ENCODE data around the gene FUS. TPM values are rescaled to one million over a fixed set of nuclear protein-coding genes. Genes with fewer than 3 reads are reported as not detected.

Gene FUS
- total and polyA plus RNA-seq, 2 donors (not counting 3 experiments of a cell fraction or from before 2014, with no cell fraction given): 307 to 569 TPM

GRCh38 chr16:31134625-31135534 lies 45.1 kb upstream of the FUS start:
- no peak overlapping the region for H3K27ac ChIP-seq (ENCODE audit: insufficient read depth, low read depth, low read length)
- no peak for FAIRE-seq
- dilution Hi-C loops (cut with MboI; ENCODE audit: extremely low pct_ligation_motif_present, low sequenced_read_pairs) (no loop called here), intact Hi-C loops (cut with micrococcal nuclease) (no loop called here)
- H3K9ac ChIP-seq (replicated peaks; ENCODE audit: extremely low read depth, insufficient read depth, low read length): no peak overlapping the region
- H4K20me1 ChIP-seq (replicated peaks; ENCODE audit: control insufficient read depth, extremely low read depth, insufficient read depth, low read length): no peaks in the 10 kb centered on the region
- H3K36me3 ChIP-seq (ENCODE audit: control insufficient read depth in 2 of 2, extremely low read depth in 1 of 2, insufficient read depth in 2 of 2, low read length in 2 of 2): peaks cover 0 to 5% of the 10 kb centered on the region in 2 experiments
- no peaks in the 10 kb centered on the region for H3K9me3 ChIP-seq (replicated peaks; ENCODE audit: control insufficient read depth, insufficient read depth, low read length)
- H3K4me3 ChIP-seq (replicated peaks in 1 of 3; ENCODE audit: insufficient read depth in 1 of 3, low read depth in 1 of 3, low read length in 3 of 3): no peak overlapping the region
- H3K4me2 ChIP-seq (ENCODE audit: insufficient read depth, low read length): no peak overlapping the region
- POLR2A ChIA-PET: no interaction called here
- H3K4me1 ChIP-seq (ENCODE audit: control insufficient read depth, extremely low read depth, insufficient read depth, low read length): peaks cover 8% of the 10 kb centered on the region
- no peaks in the 10 kb centered on the region for H3K79me2 ChIP-seq (ENCODE audit: control insufficient read depth, insufficient read depth, low read length)
- CTCF ChIA-PET: interaction anchor here (1.9 kb wide), 1 partner anchor 17 kb away, joined by 7 read pairs; the partner anchor contains the start of gene KAT8
- no peaks in the 10 kb centered on the region for H3K9me1 ChIP-seq (replicated peaks; ENCODE audit: control insufficient read depth, extremely low read depth, insufficient read depth, low read length)
- BruUV-seq (replicated peaks): no TSS peak
- TF ChIP-seq FOS (IDR thresholded peaks at IDR 0.05; ENCODE audit: borderline replicate concordance, insufficient read depth, low read length): no peak
- TF ChIP-seq MYC (IDR thresholded peaks at IDR 0.05; ENCODE audit: low read depth, low read length): no peak
- no peak for TF ChIP-seq CTCF (IDR thresholded peaks at IDR 0.05; ENCODE audit: extremely low read depth in 1 of 2, insufficient read depth in 1 of 2, low read depth in 1 of 2, low read length in 2 of 2)
- TF ChIP-seq EZH2 (IDR thresholded peaks at IDR 0.05; ENCODE audit: borderline replicate concordance, low read depth, low read length, severe bottlenecking): no peak
- DNase-seq (ENCODE audit: low read depth, low spot score): no peak
- H3K27me3 ChIP-seq (ENCODE audit: control insufficient read depth in 2 of 2, insufficient read depth in 2 of 2, low read length in 2 of 2): no peaks in the 10 kb centered on the region
- no peak overlapping the region for H2AFZ ChIP-seq (ENCODE audit: low read depth, low read length)
